C4-2B (cell line): ENCODE data around the gene TRPV4.

Source experiments
- CTCF ChIP-seq: fragments of 450-650 bp; conservative IDR thresholded peaks from 2 replicates; pipeline ENCODE4 v1.5.1; 2017; ENCODE audit warnings: mild to moderate bottlenecking
- ZFX ChIP-seq: fragments of 450-650 bp; IDR thresholded peaks from 2 replicates; pipeline ENCODE4 v1.6.1; 2017

- TF ChIP-seq CTCF = no peak
- no peak for TF ChIP-seq ZFX
Measured at GRCh38 chr12:109815757-109816617, 17.2 kb downstream of the TRPV4 start.
